HG03045 (cell line): ENCODE measurements around the gene DDX4.

ENCODE experiments used
- ATAC-seq: cut with Tn5 transposase; IDR thresholded peaks from one replicate; pipeline ENCODE4 v1.9.1; 2021; ENCODE audit warnings: mild to moderate bottlenecking, moderate library complexity; ENCODE audit not compliant: unreplicated experiment

DDX4 gene

GRCh38 chr5:55820488-55820887 is 82.6 kb downstream of the DDX4 start:
- ATAC-seq: no peak

GRCh38 chr5:55821731-55822512 is 84.1 kb downstream of the DDX4 start:
- ATAC-seq: no peak

- ATAC-seq: no peak
These were observed 85.4 kb downstream of the DDX4 start for GRCh38 chr5:55823151-55823796.

GRCh38 chr5:55829956-55830355 is 92.1 kb downstream of the DDX4 start:
- ATAC-seq: no peak

GRCh38 chr5:55832446-55832845 is 94.6 kb downstream of the DDX4 start:
- no peak for ATAC-seq

- ATAC-seq: no peak
These were observed 98.3 kb downstream of the DDX4 start for GRCh38 chr5:55836191-55836590.

GRCh38 chr5:55841976-55842375 is 104.1 kb downstream of the DDX4 start:
- no peak for ATAC-seq

GRCh38 chr5:55847837-55848236 is 110.0 kb downstream of the DDX4 start:
- ATAC-seq: no peak

GRCh38 chr5:55848783-55849182 is 110.9 kb downstream of the DDX4 start:
- no peak for ATAC-seq

GRCh38 chr5:55850839-55851674 is 113.2 kb downstream of the DDX4 start, which contains the start of gene IL31RA:
Gene IL31RA, plus strand, starts transcription at chr5:55851357. Its CDS starts 214 bp downstream, at chr5:55851571.
- no peak for ATAC-seq

GRCh38 chr5:55851675-55851979 is 113.8 kb downstream of the DDX4 start:
- no peak for ATAC-seq

- ATAC-seq: no peak
These were observed 114.6 kb downstream of the DDX4 start for GRCh38 chr5:55852503-55852902.

- no peak for ATAC-seq
These were observed 115.3 kb downstream of the DDX4 start for GRCh38 chr5:55853041-55853670.

- ATAC-seq: no peak
These were observed 116.0 kb downstream of the DDX4 start for GRCh38 chr5:55853818-55854217.

- no peak for ATAC-seq
These were observed 117.6 kb downstream of the DDX4 start for GRCh38 chr5:55855509-55855908.

GRCh38 chr5:55856516-55857246 is 118.8 kb downstream of the DDX4 start:
- no peak for ATAC-seq

- no peak for ATAC-seq
These were observed 119.4 kb downstream of the DDX4 start for GRCh38 chr5:55857247-55857640.

GRCh38 chr5:55858104-55858503 is 120.2 kb downstream of the DDX4 start:
- ATAC-seq: no peak

GRCh38 chr5:55860288-55860687 is 122.4 kb downstream of the DDX4 start:
- ATAC-seq: no peak

- no peak for ATAC-seq
These were observed 122.8 kb downstream of the DDX4 start for GRCh38 chr5:55860709-55861108.
